BLaER1 treated with 17β-estradiol and CSF1 and Interleukin-3, amounts not matched to agents 10 nM and 100 nM (cell line): Measurements from ENCODE around the gene NFIX.

Source experiments
- H3K27ac ChIP-seq, 11 experiments: shearing (Covaris generic); formaldehyde crosslinking; 2 replicates each; pipeline ENCODE4 v1.8.1; 2022
- H3K27me3 ChIP-seq, 11 experiments: shearing (Covaris generic); formaldehyde crosslinking; 2 replicates each; pipeline ENCODE4 v1.8.1; 2022
- H3K36me3 ChIP-seq, 11 experiments: shearing (Covaris generic); formaldehyde crosslinking; 2 replicates each; pipeline ENCODE4 v1.8.1; 2022
- H3K4me1 ChIP-seq, 10 experiments: shearing (Covaris generic); formaldehyde crosslinking; 2 replicates each; pipeline ENCODE4 v1.8.1; 2022
- H3K4me2 ChIP-seq, 11 experiments: shearing (Covaris generic); formaldehyde crosslinking; 2 replicates each; pipeline ENCODE4 v1.8.1; 2022
- H3K4me3 ChIP-seq, 10 experiments: shearing (Covaris generic); formaldehyde crosslinking; 2 replicates each; pipeline ENCODE4 v1.8.1; 2022
- H3K9ac ChIP-seq, 11 experiments: shearing (Covaris generic); formaldehyde crosslinking; 2 replicates each; pipeline ENCODE4 v1.8.1; 2022
- H3K9me3 ChIP-seq, 11 experiments: shearing (Covaris generic); formaldehyde crosslinking; replicated peaks in 1 of 11; 2 replicates each; pipeline ENCODE4 v1.8.1; 2022
- H4K20me1 ChIP-seq, 11 experiments: shearing (Covaris generic); formaldehyde crosslinking; 2 replicates each; pipeline ENCODE4 v1.8.1; 2022
- Cebpa-rat ChIP-seq, 11 experiments: shearing (Covaris generic); IDR thresholded peaks; 2 replicates each; pipeline ENCODE4 v1.8.1; 2022

NFIX gene

GRCh38 chr19:13091400-13092157 lies 96.3 kb downstream of the NFIX start:
- peaks cover 0 to 9% (median 0%) of the 10 kb centered on the region in 11 experiments; a peak in 5 of 22 replicates for H3K36me3 ChIP-seq
- TF ChIP-seq Cebpa-rat (IDR thresholded peaks at IDR 0.05): no peak
- H3K4me2 ChIP-seq: peak overlapping the region; percentile 72 to 100 (median 96)
- no peaks in the 10 kb centered on the region for H3K9me3 ChIP-seq
- peaks cover 0 to 22% (median 0%) of the 10 kb centered on the region in 11 experiments; a peak in 5 of 22 replicates for H4K20me1 ChIP-seq
- H3K27ac ChIP-seq: peak overlapping the region in 10 of 11 experiments; percentile 1 to 79 (median 70); a peak in 19 of 22 replicates
- H3K27me3 ChIP-seq: peaks cover 0 to 8% (median 2%) of the 10 kb centered on the region in 11 experiments; a peak in 10 of 22 replicates
- peak overlapping the region; percentile 13 to 75 (median 62); a peak in 20 of 22 replicates for H3K9ac ChIP-seq
- peaks cover 45 to 82% (median 78%) of the 10 kb centered on the region in 10 experiments for H3K4me1 ChIP-seq
- H3K4me3 ChIP-seq: peak overlapping the region in 6 of 10 experiments; percentile 15 to 37 (median 23); a peak in 9 of 20 replicates

DNA sequence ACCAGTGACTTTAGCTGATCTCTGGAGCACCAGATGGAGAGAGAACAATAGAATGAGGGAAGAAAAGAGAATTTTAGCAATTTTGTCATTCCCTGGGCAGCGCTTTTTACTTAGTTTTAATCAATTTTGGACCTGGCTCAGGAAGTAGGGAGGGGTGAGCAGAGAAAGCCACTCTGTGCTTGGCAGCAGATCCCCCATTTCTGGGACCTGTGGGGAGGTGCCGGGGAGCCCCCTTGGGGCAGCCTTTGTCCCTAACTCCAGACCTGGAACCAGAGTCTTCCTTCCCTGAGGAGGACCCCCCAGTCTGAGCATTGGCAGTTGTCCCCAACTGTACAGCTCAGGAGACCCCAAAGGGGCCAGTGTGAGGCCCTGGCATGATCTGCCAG lies 96.9 kb downstream of the NFIX start:
- H3K27ac ChIP-seq: peak overlapping the region in 9 of 11 experiments; percentile 46 to 79 (median 71); a peak in 18 of 22 replicates
- no peaks in the 10 kb centered on the region for H3K9me3 ChIP-seq

GRCh38 chr19:13092606-13093235 lies 97.4 kb downstream of the NFIX start:
- Histone ChIP-seq H3K4me2 (peak overlapping the region; percentile 72 to 100 (median 96); a peak in 21 of 22 replicates), H3K9ac (peak overlapping the region in 10 of 11 experiments; percentile 16 to 75 (median 62); a peak in 15 of 22 replicates), H3K27me3 (peaks cover 0 to 20% (median 13%) of the 10 kb centered on the region in 11 experiments; a peak in 14 of 22 replicates), H3K4me3 (no peak overlapping the region; a peak in 1 of 20 replicates), H3K36me3 (no peaks in the 10 kb centered on the region; a peak in 1 of 22 replicates), H3K4me1 (peaks cover 52 to 93% (median 85%) of the 10 kb centered on the region in 10 experiments), H4K20me1 (peaks cover 0 to 29% (median 0%) of the 10 kb centered on the region in 11 experiments; a peak in 6 of 22 replicates), H3K27ac (peak overlapping the region in 9 of 11 experiments; percentile 12 to 79 (median 69); a peak in 12 of 22 replicates), H3K9me3 (no peaks in the 10 kb centered on the region)
- TF ChIP-seq Cebpa-rat (IDR thresholded peaks at IDR 0.05): no peak

More for the DNA sequence above, 96.9 kb downstream of the NFIX start:
- no peak for TF ChIP-seq Cebpa-rat (IDR thresholded peaks at IDR 0.05)
- Histone ChIP-seq H3K36me3 (peaks cover 0 to 3% (median 0%) of the 10 kb centered on the region in 11 experiments; a peak in 4 of 22 replicates), H3K4me2 (peak overlapping the region; percentile 72 to 100 (median 96)), H3K4me1 (peaks cover 50 to 88% (median 82%) of the 10 kb centered on the region in 10 experiments), H3K9ac (peak overlapping the region; percentile 3 to 75 (median 61); a peak in 16 of 22 replicates), H3K4me3 (peak overlapping the region in 4 of 10 experiments; percentile 16 to 31 (median 23); a peak in 4 of 20 replicates), H4K20me1 (peaks cover 0 to 26% (median 0%) of the 10 kb centered on the region in 11 experiments; a peak in 5 of 22 replicates), H3K27me3 (peaks cover 0 to 14% (median 7%) of the 10 kb centered on the region in 11 experiments; a peak in 13 of 22 replicates)

GRCh38 chr19:13093407-13094105 lies 98.3 kb downstream of the NFIX start:
- TF ChIP-seq Cebpa-rat (IDR thresholded peaks at IDR 0.05): no peak
- Histone ChIP-seq H3K4me3 (no peak overlapping the region), H3K27ac (peak overlapping the region in 8 of 11 experiments; percentile 4 to 87 (median 73); a peak in 12 of 22 replicates), H3K27me3 (peaks cover 0 to 23% (median 15%) of the 10 kb centered on the region in 11 experiments; a peak in 14 of 22 replicates), H3K9ac (peak overlapping the region in 10 of 11 experiments; percentile 30 to 96 (median 72); a peak in 15 of 22 replicates), H3K4me1 (peaks cover 53 to 95% (median 87%) of the 10 kb centered on the region in 10 experiments), H3K36me3 (peaks cover 0 to under 1% (median 0%) of the 10 kb centered on the region in 11 experiments; a peak in 2 of 22 replicates), H4K20me1 (peaks cover 0 to 32% (median 2%) of the 10 kb centered on the region in 11 experiments; a peak in 11 of 22 replicates), H3K9me3 (no peaks in the 10 kb centered on the region), H3K4me2 (peak overlapping the region; percentile 79 to 100 (median 98))

DNA sequence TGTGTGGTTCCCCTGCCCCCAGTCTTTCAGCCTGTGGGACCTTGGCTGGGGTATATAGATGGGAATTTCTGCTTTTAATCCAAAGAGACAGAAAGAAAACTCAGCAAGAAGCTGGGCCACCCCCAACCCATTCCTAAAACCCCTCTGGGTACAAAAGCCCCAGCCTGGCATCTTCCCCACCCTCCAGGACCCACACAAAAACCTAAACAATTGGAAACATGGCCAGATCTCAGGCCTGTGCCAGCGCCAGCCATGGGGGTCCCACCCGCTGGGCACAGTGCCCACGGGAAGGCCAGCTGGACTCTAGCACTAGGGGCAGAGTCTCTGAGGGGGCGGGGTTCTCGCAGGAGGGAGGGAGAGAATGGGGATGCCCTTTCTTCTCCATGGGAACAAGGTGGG lies 98.8 kb downstream of the NFIX start:
- H3K36me3 ChIP-seq: peaks cover 0 to 6% (median 5%) of the 10 kb centered on the region in 11 experiments; a peak in 14 of 22 replicates
- H3K4me1 ChIP-seq: peaks cover 58 to 95% (median 90%) of the 10 kb centered on the region in 10 experiments
- H3K9me3 ChIP-seq: no peaks in the 10 kb centered on the region
- H4K20me1 ChIP-seq: peaks cover 0 to 37% (median 8%) of the 10 kb centered on the region in 11 experiments; a peak in 17 of 22 replicates
- H3K4me3 ChIP-seq: peak overlapping the region in 9 of 10 experiments; percentile 29 to 86 (median 69); a peak in 9 of 20 replicates
- peaks cover 0 to 28% (median 19%) of the 10 kb centered on the region in 11 experiments; a peak in 14 of 22 replicates for H3K27me3 ChIP-seq
- peak overlapping the region in 8 of 11 experiments; percentile 4 to 87 (median 75); a peak in 14 of 22 replicates for H3K27ac ChIP-seq
- no peak for TF ChIP-seq Cebpa-rat (IDR thresholded peaks at IDR 0.05)
- peak overlapping the region; percentile 79 to 100 (median 98) for H3K4me2 ChIP-seq
- peak overlapping the region; percentile 15 to 96 (median 58); a peak in 18 of 22 replicates for H3K9ac ChIP-seq

DNA sequence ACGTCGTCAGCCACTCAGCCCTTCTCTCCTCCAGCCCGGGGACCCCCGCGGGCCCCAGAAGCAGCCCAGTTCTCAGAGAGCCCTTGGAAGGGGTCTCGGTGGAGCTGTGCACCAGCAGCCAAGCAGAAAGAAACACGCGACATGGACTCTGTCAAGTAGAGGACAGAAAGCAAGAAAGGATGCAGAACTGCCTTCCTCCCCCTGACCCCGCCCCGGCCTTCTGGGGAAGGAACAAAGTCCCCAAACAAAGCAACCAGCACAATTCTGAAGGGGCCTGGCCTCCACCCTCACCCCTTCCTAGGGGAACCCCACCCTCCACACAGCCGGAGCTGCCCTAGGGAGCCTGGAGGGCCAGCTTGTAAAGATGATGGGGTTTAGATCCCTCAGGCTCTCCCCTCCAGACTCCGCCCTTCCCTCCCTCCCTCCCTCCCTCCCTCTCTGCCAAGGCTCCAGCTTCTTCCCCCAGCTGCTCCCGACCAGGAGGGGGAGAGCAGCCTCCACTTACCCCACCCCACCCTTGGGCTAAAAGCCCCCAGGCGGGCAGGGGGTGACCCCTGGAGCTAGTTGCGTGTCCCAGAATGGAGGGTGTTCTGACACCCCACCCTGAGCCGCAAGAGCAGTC lies 99.6 kb downstream of the NFIX start:
- H3K27ac ChIP-seq: peak overlapping the region in 10 of 11 experiments; percentile 32 to 87 (median 74); a peak in 18 of 22 replicates
- no peak for TF ChIP-seq Cebpa-rat (IDR thresholded peaks at IDR 0.05)
- H3K4me2 ChIP-seq: peak overlapping the region; percentile 79 to 100 (median 98)
- H3K36me3 ChIP-seq: peaks cover 0 to 13% (median 12%) of the 10 kb centered on the region in 11 experiments; a peak in 16 of 22 replicates
- peak overlapping the region; percentile 54 to 86 (median 67) for H3K4me3 ChIP-seq
- no peaks in the 10 kb centered on the region for H3K9me3 ChIP-seq
- H3K27me3 ChIP-seq: peaks cover 0 to 29% (median 20%) of the 10 kb centered on the region in 11 experiments; a peak in 14 of 22 replicates
- H4K20me1 ChIP-seq: peaks cover 0 to 45% (median 14%) of the 10 kb centered on the region in 11 experiments; a peak in 17 of 22 replicates
- H3K4me1 ChIP-seq: peaks cover 66 to 95% (median 90%) of the 10 kb centered on the region in 10 experiments
- peak overlapping the region; percentile 43 to 96 (median 78); a peak in 21 of 22 replicates for H3K9ac ChIP-seq

- Histone ChIP-seq H3K4me1 (peaks cover 71 to 95% (median 90%) of the 10 kb centered on the region in 10 experiments), H3K4me2 (peak overlapping the region; percentile 79 to 100 (median 98)), H3K9me3 (no peaks in the 10 kb centered on the region), H3K9ac (peak overlapping the region; percentile 43 to 96 (median 78); a peak in 21 of 22 replicates), H4K20me1 (peaks cover 1 to 48% (median 18%) of the 10 kb centered on the region in 11 experiments; a peak in 18 of 22 replicates), H3K27me3 (peaks cover 0 to 29% (median 20%) of the 10 kb centered on the region in 11 experiments; a peak in 14 of 22 replicates), H3K27ac (peak overlapping the region in 10 of 11 experiments; percentile 32 to 87 (median 74); a peak in 17 of 22 replicates), H3K4me3 (peak overlapping the region; percentile 54 to 86 (median 67)), H3K36me3 (peaks cover 0 to 19% (median 16%) of the 10 kb centered on the region in 11 experiments; a peak in 18 of 22 replicates)
- no peak for TF ChIP-seq Cebpa-rat (IDR thresholded peaks at IDR 0.05)
These were observed 100.1 kb downstream of the NFIX start for GRCh38 chr19:13095393-13095784.
